K562 (cell line): Measurements from ENCODE around the gene MATK. TPM values are rescaled to one million over a fixed set of nuclear protein-coding genes. Genes with fewer than 3 reads are reported as not detected.

Experiments used
- ATAC-seq: fragments of 200-7000 bp; cut with Tn5 transposase; 3 replicates; pipeline ENCODE4 v1.9.1; 2020; ENCODE audit warnings: moderate library complexity
- BruUV-seq: library from RNA; stranded (reverse); fragments of 400-500 nt; replicated peaks from 2 replicates; lab custom pipeline; 2021; lab: Mats Ljungman, UMichigan
- CTCF ChIA-PET: fragments of 300-600 bp; formaldehyde crosslinking; extraction: SDS; loops from one replicate; lab custom pipeline; 2021; ENCODE audit warnings: low intra/inter-chr PET ratio; lab: Yijun Ruan, JAX
- POLR2A ChIA-PET: fragments of 300-600, 350-650 bp; sonication (Branson Sonifier 250); formaldehyde crosslinking; extraction: SDS; loops from one replicate; lab custom pipeline; 2021; ENCODE audit warnings: antibody characterized with exemption, inconsistent platforms; lab: Yijun Ruan, JAX
- DNase-seq, 4 experiments: peaks; one replicate each; pipeline versions ENCODE4 v3.0.0 to v3.0.0-alpha.2; 2011 to 2018; ENCODE audit warnings: low spot score in 3 of 4, mixed read lengths in 3 of 4; ENCODE audit errors: extremely low read depth in 1 of 4
- FAIRE-seq: peaks from 2 replicates; lab custom pipeline; 2011; peaks lifted over from hg19 to GRCh38; lab: Jason Lieb, UNC
- H2AFZ ChIP-seq: 2 replicates; pipeline ENCODE4 v1.6.0; 2011; ENCODE audit warnings: low read depth, low read length, control low read depth, inconsistent platforms
- H3K27ac ChIP-seq: fragments of 200-600 bp; 3 replicates; pipeline ENCODE4 v1.8.0; 2011; ENCODE audit warnings: low read depth, mild to moderate bottlenecking, control low read depth, inconsistent platforms, low read length, moderate library complexity, mixed read lengths; ENCODE audit errors: extremely low read depth
- H3K27me3 ChIP-seq, 2 experiments: fragments of 300-600 bp in 1 of 2; 2 replicates in 1 of 2; 3 replicates in 1 of 2; pipeline versions ENCODE4 v1.6.0 to v1.8.0; 2011; ENCODE audit warnings: inconsistent platforms in 2 of 2, low read length in 2 of 2, mild to moderate bottlenecking in 1 of 2, mixed read lengths in 1 of 2, moderate library complexity in 1 of 2; ENCODE audit not compliant: control insufficient read depth in 2 of 2, insufficient read depth in 2 of 2
- H3K36me3 ChIP-seq: fragments of 300-600 bp; 3 replicates; pipeline ENCODE4 v1.8.0; 2011; ENCODE audit warnings: mild to moderate bottlenecking, low read length, inconsistent platforms; ENCODE audit not compliant: control insufficient read depth, insufficient read depth
- H3K4me1 ChIP-seq, 2 experiments: fragments of 200-600 bp in 1 of 2; replicated peaks in 1 of 2; 2 replicates in 1 of 2; 3 replicates in 1 of 2; pipeline versions ENCODE4 v1.5.1 to v1.8.0; 2011; ENCODE audit warnings: inconsistent platforms in 2 of 2, low read length in 2 of 2, mild to moderate bottlenecking in 1 of 2, mixed read lengths in 1 of 2, moderate library complexity in 1 of 2; ENCODE audit not compliant: control insufficient read depth in 2 of 2, insufficient read depth in 2 of 2
- H3K4me2 ChIP-seq: 2 replicates; pipeline ENCODE4 v1.6.1; 2011; ENCODE audit warnings: low read length, control low read depth, inconsistent platforms, mixed read lengths; ENCODE audit not compliant: insufficient read depth
- H3K4me3 ChIP-seq: fragments of 200-600 bp; sonication (generic), shearing (Covaris generic); 2 replicates; pipeline ENCODE4 v1.5.1; 2016; ENCODE audit warnings: control low read depth, inconsistent platforms
- H3K79me2 ChIP-seq: fragments of 200-600 bp; 3 replicates; pipeline ENCODE4 v1.8.0; 2011; ENCODE audit warnings: low read length, inconsistent platforms; ENCODE audit not compliant: control insufficient read depth, insufficient read depth
- H3K9ac ChIP-seq, 2 experiments: 2 replicates each; pipeline versions ENCODE4 v1.6.0 to v1.6.1; 2011; ENCODE audit warnings: low read depth in 2 of 2, low read length in 2 of 2, control low read depth in 1 of 2, inconsistent platforms in 1 of 2, mild to moderate bottlenecking in 1 of 2, mixed read lengths in 1 of 2; ENCODE audit not compliant: insufficient read depth in 1 of 2
- H3K9me1 ChIP-seq: one replicate; pipeline ENCODE4 v1.6.0; 2011; ENCODE audit warnings: inconsistent platforms, mild to moderate bottlenecking, low read length, moderate library complexity; ENCODE audit not compliant: control insufficient read depth, insufficient read depth
- H3K9me3 ChIP-seq: replicated peaks from 2 replicates; pipeline ENCODE4 v1.5.1; 2011; ENCODE audit warnings: low read depth, low read length, inconsistent platforms; ENCODE audit not compliant: control insufficient read depth, insufficient read depth
- H4K20me1 ChIP-seq: replicated peaks from 2 replicates; pipeline ENCODE4 v1.6.1; 2011; ENCODE audit warnings: low read length, inconsistent platforms, mixed read lengths; ENCODE audit not compliant: control insufficient read depth, insufficient read depth
- BCOR ChIP-seq: fragments of 450-650 bp; IDR thresholded peaks from 2 replicates; pipeline ENCODE4 v1.6.1; 2016
- CBX1 ChIP-seq: sonication (generic); IDR thresholded peaks from 2 replicates; pipeline ENCODE4 v1.6.1; 2016; ENCODE audit warnings: antibody characterized with exemption, low read depth, mild to moderate bottlenecking
- KDM1A ChIP-seq, 2 experiments: fragments of 450-650 bp; IDR thresholded peaks; 2 replicates each; pipeline ENCODE4 v1.6.1; 2016; ENCODE audit warnings: mild to moderate bottlenecking in 2 of 2
- NCOA1 ChIP-seq: fragments of 450-650 bp; IDR thresholded peaks from 2 replicates; pipeline ENCODE4 v1.6.1; 2016; ENCODE audit warnings: low read depth
- NCOA2 ChIP-seq, 2 experiments: fragments of 450-650 bp; IDR thresholded peaks; 2 replicates each; pipeline ENCODE4 v1.6.1; 2018; ENCODE audit warnings: mild to moderate bottlenecking in 2 of 2, moderate library complexity in 1 of 2; ENCODE audit not compliant: partially characterized antibody in 2 of 2
- NFIC ChIP-seq: fragments of 450-650 bp; IDR thresholded peaks from 2 replicates; pipeline ENCODE4 v1.6.1; 2017; ENCODE audit warnings: mild to moderate bottlenecking, inconsistent platforms
- NFIX ChIP-seq: fragments of 250-450 bp; sonication (Bioruptor Pico); IDR thresholded peaks from 2 replicates; pipeline ENCODE4 v1.4.0; 2020; ENCODE audit warnings: low read depth, mild to moderate bottlenecking, moderate library complexity
- RBM25 ChIP-seq: fragments of 200-400 bp; formaldehyde crosslinking; IDR thresholded peaks from 2 replicates; pipeline ENCODE4 v1.6.1; 2018; ENCODE audit warnings: low read length, low read depth, moderate library complexity; ENCODE audit not compliant: severe bottlenecking
- ZFP36 ChIP-seq: fragments of 150-350 bp; IDR thresholded peaks from 2 replicates; pipeline ENCODE4 v1.6.1; 2018; ENCODE audit warnings: low read length, low read depth; ENCODE audit not compliant: partially characterized antibody
- ZNF134 ChIP-seq: fragments of 250-450 bp; sonication (Bioruptor Pico); conservative IDR thresholded peaks from 2 replicates; pipeline ENCODE4 v1.4.0; 2020
- ZNF436 ChIP-seq: fragments of 250-450, 450-650 bp; sonication (Bioruptor Pico); formaldehyde crosslinking; IDR thresholded peaks from 2 replicates; pipeline ENCODE4 v1.7.0; 2020; ENCODE audit warnings: mild to moderate bottlenecking
- WGBS: fragments of 100-300 bp; shearing (Covaris generic); methylation state at CpG from one replicate; pipeline ENCODE4 v1.1.6; 2016; ENCODE audit warnings: low coverage, mixed read lengths; ENCODE audit not compliant: insufficient coverage; ENCODE audit errors: missing lambda C conversion rate; 5-methylcytosine and 5-hydroxymethylcytosine counted together
- in situ Hi-C: fragments of 300-500 bp; cut with MboI; formaldehyde crosslinking; loops from 4 replicates; pipeline ENCODE4 v1.15.0; 2018; ENCODE audit warnings: inconsistent platforms, mixed read lengths
- intact Hi-C: fragments of 100-400 bp; cut with micrococcal nuclease; formaldehyde crosslinking; loops from 2 replicates; pipeline ENCODE4 v1.14.2; 2022
- polyA plus RNA-seq, 8 experiments: library from polyadenylated mRNA; depleted of rRNA in 4 of 8; stranded (reverse) in 5 of 8; unstranded in 3 of 8; fragments of >200 nt; fragmentation: Nextera tagmentation in 2 of 8; fragmentation: Illumina TruSeq in 1 of 8; extraction: Ambion mirVana in 2 of 8; extraction: Trizol in 1 of 8; gene quantifications; 2 replicates each; pipeline versions ENCODE4 v1.2.1 to v1.2.3, GENCODE V29; 2011 to 2014; ENCODE audit warnings: inconsistent platforms in 1 of 8, missing spikeins in 1 of 8
- total RNA-seq, 7 experiments: library from RNA; depleted of rRNA in 6 of 7; stranded (reverse); fragments of >200 nt in 6 of 7; fragmentation: Illumina TruSeq in 2 of 7; extraction: Trizol in 2 of 7; gene quantifications; 2 replicates each; pipeline versions ENCODE4 v1.2.1 to v1.2.3, GENCODE V29; 2011 to 2021; ENCODE audit warnings: low replicate concordance in 1 of 7

MATK gene
- total and polyA plus RNA-seq, 9 of the 15 experiments (the other 6 are each of a cell fraction or from before 2014, with no cell fraction given) = 0.08 to 41.5 (median 21.4) TPM

GRCh38 chr19:3745363-3746045 lies 40.7 kb downstream of the MATK start:
- 21% methylated on average over 7 of the region's 8 CpGs for WGBS
- CTCF ChIA-PET = interaction anchor here (0.6 kb wide), 1 partner anchor 28 kb away, joined by 5 read pairs; no protein-coding TSS in a partner anchor
- FAIRE-seq = no peak

More at GRCh38 chr19:3745363-3746045, 40.7 kb downstream of the MATK start:
- no TSS peak for BruUV-seq
- POLR2A ChIA-PET = interaction anchor here (1.9 kb wide), 1 partner anchor 17 kb away, joined by 5 read pairs; the partner anchor contains the start of gene MRPL54
- no peaks in the 10 kb centered on the region for H3K9me1 ChIP-seq
- H4K20me1 ChIP-seq = no peaks in the 10 kb centered on the region
- intact Hi-C loops = no loop called here
- no peak overlapping the region for H3K9ac ChIP-seq
- ATAC-seq = no peak
- no peaks in the 10 kb centered on the region for H3K27me3 ChIP-seq
- in situ Hi-C loops = no loop called here
- TF ChIP-seq NFIC (peak; percentile 92), NCOA1 (no peak), NCOA2 (IDR thresholded peaks at IDR 0.05; ENCODE audit: partially characterized antibody in 2 of 2) (no peak), ZNF436 (peak; percentile 84; the same call in 1 of the 2 replicates), ZNF134 (no peak), ZFP36 (peak; percentile 96), NFIX (CRISPR knock-in tag) (0 out of 2 replicates have a peak, but pooled peaks have one; percentile 2), RBM25 (peak; percentile 39), BCOR (peak; percentile 87), KDM1A (IDR thresholded peaks at IDR 0.05) (peak in 1 of 2 experiments; percentile 53; a peak in 1 of 4 replicates), CBX1 (0 out of 2 replicates have a peak, but pooled peaks have one; percentile 26)
- TF ChIP-seq, all 486 proteins: peak for 8
- Histone ChIP-seq H2AFZ (no peak overlapping the region), H3K9me3 (no peaks in the 10 kb centered on the region), H3K79me2 (no peaks in the 10 kb centered on the region), H3K4me2 (no peak overlapping the region), H3K4me1 (peaks cover 0 to 15% of the 10 kb centered on the region in 2 experiments; a peak in 3 of 5 replicates), H3K27ac (no peak overlapping the region), H3K4me3 (no peak overlapping the region), H3K36me3 (peaks cover 2% of the 10 kb centered on the region; the same call in 1 of the 3 replicates)
- DNase-seq = no peak
